Measurements from ENCODE around the gene PIEZO1.

DNA sequence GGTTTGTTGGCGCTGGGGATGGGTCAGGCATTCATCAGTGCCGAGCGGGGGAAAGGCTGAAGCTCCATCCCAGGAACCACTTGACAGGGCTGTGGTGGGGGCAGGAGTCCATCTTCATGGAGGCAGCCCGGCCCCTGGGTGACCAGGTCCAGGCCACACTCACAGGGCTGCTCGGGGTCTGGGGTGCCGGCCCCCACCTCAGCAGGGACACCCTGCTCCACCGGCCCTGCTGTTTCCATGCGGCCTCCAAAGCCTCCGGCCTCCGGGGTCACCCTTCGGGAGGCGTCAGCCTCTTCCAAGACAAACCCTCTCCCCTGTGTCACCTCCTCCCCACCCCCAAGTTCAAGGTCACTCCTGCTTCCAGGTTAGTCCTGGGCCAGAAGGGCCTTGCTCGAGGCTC lies 49.6 kb upstream of the PIEZO1 start:
- TF ChIP-seq POLR2A (IDR thresholded peaks at IDR 0.05) = no peak
- TF ChIP-seq, protein P1, sequence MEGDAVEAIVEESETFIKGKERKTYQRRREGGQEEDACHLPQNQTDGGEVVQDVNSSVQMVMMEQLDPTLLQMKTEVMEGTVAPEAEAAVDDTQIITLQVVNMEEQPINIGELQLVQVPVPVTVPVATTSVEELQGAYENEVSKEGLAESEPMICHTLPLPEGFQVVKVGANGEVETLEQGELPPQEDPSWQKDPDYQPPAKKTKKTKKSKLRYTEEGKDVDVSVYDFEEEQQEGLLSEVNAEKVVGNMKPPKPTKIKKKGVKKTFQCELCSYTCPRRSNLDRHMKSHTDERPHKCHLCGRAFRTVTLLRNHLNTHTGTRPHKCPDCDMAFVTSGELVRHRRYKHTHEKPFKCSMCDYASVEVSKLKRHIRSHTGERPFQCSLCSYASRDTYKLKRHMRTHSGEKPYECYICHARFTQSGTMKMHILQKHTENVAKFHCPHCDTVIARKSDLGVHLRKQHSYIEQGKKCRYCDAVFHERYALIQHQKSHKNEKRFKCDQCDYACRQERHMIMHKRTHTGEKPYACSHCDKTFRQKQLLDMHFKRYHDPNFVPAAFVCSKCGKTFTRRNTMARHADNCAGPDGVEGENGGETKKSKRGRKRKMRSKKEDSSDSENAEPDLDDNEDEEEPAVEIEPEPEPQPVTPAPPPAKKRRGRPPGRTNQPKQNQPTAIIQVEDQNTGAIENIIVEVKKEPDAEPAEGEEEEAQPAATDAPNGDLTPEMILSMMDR (IDR thresholded peaks at IDR 0.05) = no peak

Measured in heart left ventricle (tissue), 13 donors.